ENCODE results near the gene FAHD2B.
"Not testable (repeated sequence)": the region's sequence is repeated elsewhere in the genome, so short reads cannot be mapped to it uniquely, and the experiment has no call there.

FAHD2B gene

DNA sequence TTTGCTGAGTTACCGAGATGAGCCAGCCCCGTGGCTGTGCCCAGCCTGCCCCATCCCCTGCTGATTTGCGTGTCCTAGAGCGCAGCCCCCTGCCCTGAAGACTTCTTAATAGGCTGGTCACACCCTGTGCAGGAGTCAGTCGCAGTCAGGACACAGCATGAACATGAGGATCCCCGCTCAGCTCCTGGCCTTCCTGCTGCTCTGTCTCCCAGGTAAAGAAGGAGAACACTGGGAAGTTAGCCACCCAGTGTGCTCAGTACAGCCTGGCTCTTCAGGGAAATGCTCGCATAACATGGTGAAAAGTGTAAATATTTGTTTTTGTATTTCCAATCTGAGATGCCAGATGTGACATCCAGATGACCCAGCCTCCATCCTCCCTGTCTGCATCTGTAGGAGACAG is 34.9 kb downstream of the FAHD2B start:
- H3K27ac ChIP-seq (ENCODE audit: low read depth, low read length); H3K9ac ChIP-seq (ENCODE audit: low read length); H3K4me3 ChIP-seq (ENCODE audit: low read length); H3K36me3 ChIP-seq (ENCODE audit: control insufficient read depth, insufficient read depth, low read length); H3K4me1 ChIP-seq (ENCODE audit: control insufficient read depth, insufficient read depth, low read length); H3K27me3 ChIP-seq (ENCODE audit: control insufficient read depth, insufficient read depth, low read length): not testable (repeated sequence)

DNA sequence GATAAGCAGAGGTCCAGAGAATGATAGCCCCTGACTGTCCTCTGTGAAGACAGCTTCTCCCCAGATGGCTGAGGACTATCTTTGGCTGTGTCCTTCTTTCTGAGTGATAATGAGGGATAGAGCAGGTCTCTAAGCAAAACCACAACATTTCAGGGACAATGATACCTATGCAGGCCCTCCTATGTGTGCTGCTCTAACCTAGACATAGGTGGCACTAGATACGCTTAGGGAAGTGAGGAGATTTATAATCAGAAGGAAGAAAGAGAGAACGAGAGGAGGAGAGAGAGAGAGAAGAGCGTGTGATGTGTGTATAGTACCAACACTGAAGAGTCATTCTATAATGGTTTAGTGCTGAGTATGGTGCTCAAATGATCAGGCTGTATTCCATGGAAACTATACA is 38.5 kb downstream of the FAHD2B start:
- H3K4me1 ChIP-seq (ENCODE audit: control insufficient read depth, insufficient read depth, low read length); H3K9ac ChIP-seq (ENCODE audit: low read length); H3K27ac ChIP-seq (ENCODE audit: low read depth, low read length); H3K27me3 ChIP-seq (ENCODE audit: control insufficient read depth, insufficient read depth, low read length); H3K36me3 ChIP-seq (ENCODE audit: control insufficient read depth, insufficient read depth, low read length); H3K4me3 ChIP-seq (ENCODE audit: low read length): not testable (repeated sequence)

DNA sequence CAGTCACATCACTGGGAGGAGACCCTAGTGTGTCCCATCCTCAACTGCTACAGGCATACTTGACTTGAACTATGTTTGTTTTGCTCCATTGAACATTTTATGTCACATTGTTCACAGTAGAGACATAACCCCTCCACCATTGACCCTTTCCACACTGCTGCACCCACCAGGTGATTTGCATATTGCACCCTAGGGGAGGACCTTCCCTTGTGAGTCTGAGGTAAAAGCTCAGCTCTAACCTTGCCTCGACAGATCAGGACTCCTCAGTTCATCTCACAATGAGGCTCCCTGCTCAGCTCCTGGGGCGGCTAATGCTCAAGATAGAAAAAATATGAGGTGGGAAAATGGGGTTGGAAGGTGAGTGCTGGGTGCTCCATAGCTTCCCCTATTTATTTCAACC is 44.6 kb downstream of the FAHD2B start:
- H3K4me3 ChIP-seq (ENCODE audit: low read length); H3K36me3 ChIP-seq (ENCODE audit: control insufficient read depth, insufficient read depth, low read length): not testable (repeated sequence)

DNA sequence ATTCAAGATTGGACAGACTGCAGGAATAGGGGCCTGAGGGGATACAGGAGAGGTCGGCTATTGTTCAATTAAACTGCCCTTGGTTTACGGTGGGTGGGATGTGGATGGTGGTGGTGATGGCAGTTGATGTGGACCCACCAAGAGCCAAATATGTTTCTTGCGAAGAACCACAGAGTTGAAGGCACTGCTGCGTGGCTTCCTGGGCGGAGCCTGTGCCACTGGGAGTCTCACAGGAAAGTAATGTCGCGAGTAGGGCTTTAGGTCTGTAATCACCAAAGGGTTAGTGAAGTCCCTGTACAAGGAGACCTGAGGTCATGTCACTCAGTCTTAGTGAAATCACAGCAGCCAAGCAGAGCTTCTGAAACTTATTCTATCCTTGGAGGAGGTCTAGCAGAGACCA is 46.2 kb downstream of the FAHD2B start:
- H3K4me3 ChIP-seq (ENCODE audit: low read length); H3K27ac ChIP-seq (ENCODE audit: low read depth, low read length); H3K4me1 ChIP-seq (ENCODE audit: control insufficient read depth, insufficient read depth, low read length); H3K36me3 ChIP-seq (ENCODE audit: control insufficient read depth, insufficient read depth, low read length); H3K27me3 ChIP-seq (ENCODE audit: control insufficient read depth, insufficient read depth, low read length); H3K9ac ChIP-seq (ENCODE audit: low read length): not testable (repeated sequence)

More for the DNA sequence above, 44.6 kb downstream of the FAHD2B start:
- not testable (repeated sequence) for H3K27me3 ChIP-seq (ENCODE audit: control insufficient read depth, insufficient read depth, low read length); H3K9ac ChIP-seq (ENCODE audit: low read length); H3K27ac ChIP-seq (ENCODE audit: low read depth, low read length); H3K4me1 ChIP-seq (ENCODE audit: control insufficient read depth, insufficient read depth, low read length)

DNA sequence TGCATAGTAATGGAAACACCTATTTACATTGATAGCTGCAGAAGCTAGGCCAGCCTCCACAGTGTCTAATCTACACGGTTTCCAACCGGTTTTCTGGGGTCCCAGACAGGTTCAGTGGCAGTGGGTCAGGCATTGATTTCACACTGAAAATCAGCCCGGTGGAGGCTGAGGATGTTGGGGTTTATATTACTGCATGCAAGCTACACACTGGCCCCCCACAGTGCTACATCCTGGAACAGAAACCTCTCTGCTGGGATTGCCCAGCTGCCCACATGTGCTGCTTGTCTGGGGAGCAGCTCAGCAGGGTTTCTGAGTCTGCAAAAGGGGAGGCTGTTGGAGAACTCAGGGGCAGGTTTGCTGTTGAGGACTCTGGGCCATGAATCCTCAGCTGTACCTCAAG is 48.0 kb downstream of the FAHD2B start:
- not testable (repeated sequence) for H3K27me3 ChIP-seq (ENCODE audit: control insufficient read depth, insufficient read depth, low read length); H3K36me3 ChIP-seq (ENCODE audit: control insufficient read depth, insufficient read depth, low read length); H3K4me3 ChIP-seq (ENCODE audit: low read length); H3K4me1 ChIP-seq (ENCODE audit: control insufficient read depth, insufficient read depth, low read length); H3K27ac ChIP-seq (ENCODE audit: low read depth, low read length); H3K9ac ChIP-seq (ENCODE audit: low read length)

DNA sequence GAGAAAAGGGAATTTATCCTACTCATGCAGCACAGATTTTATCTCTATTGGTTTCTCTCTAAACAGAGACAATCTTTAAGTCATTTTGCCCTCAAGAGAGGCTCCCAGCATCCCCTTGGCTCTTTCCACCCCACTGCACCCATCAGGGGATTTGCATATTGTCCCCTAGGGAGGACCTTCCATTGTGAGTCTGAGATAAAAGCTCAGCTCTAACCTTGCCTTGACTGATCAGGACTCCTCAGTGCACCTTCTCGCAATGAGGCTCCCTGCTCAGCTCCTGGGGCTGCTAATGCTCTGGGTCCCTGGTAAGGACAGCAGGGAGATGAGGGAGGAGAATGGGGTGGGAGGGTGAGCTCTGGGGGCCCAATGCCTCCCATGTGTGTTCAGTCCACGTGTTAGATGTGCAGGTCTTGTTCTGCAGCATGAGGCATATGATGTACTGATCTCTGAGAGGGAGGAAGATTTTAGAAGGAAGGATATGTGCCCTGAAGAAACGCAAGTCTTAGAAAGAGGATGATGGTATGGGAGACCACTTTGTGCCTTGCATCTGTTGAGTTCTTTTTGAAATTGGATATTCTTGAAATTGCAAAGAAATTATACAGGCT is 48.7 kb downstream of the FAHD2B start:
- H3K4me1 ChIP-seq (ENCODE audit: control insufficient read depth, insufficient read depth, low read length); H3K27me3 ChIP-seq (ENCODE audit: control insufficient read depth, insufficient read depth, low read length); H3K9ac ChIP-seq (ENCODE audit: low read length); H3K36me3 ChIP-seq (ENCODE audit: control insufficient read depth, insufficient read depth, low read length); H3K27ac ChIP-seq (ENCODE audit: low read depth, low read length); H3K4me3 ChIP-seq (ENCODE audit: low read length): not testable (repeated sequence)

Measured in rectal smooth muscle tissue (tissue), 1 donor.